ENCODE measurements around the gene KCTD6. TPM values are rescaled to one million over a fixed set of nuclear protein-coding genes. Genes with fewer than 3 reads are reported as not detected.

Gene KCTD6
- total and polyA plus RNA-seq, 2 of the 8 experiments (the other 6 are each of a cell fraction or from before 2014, with no cell fraction given) = 17.4 to 21.4 TPM

DNA sequence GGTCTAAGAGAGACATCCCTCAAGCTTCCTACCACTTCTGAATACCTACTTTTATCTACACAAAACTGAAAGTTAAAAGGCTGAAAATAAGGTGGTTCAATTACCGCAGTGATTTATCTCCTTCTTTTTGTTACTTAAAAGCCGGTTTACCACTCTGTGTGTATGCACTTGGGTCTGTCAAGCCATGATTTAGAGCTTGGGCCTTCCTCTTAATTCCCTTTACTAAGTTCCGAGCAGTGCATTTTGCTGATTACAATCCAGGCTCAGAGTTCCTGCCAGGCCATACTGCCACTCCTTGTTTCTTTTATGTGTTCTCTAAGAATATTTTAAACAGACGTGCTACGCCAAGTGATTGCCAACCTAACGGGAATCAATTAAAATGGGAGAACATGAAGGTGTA, 16.5 kb downstream of the KCTD6 start:
- no peaks in the 10 kb centered on the region for H3K23me2 ChIP-seq (ENCODE audit: low read depth, low read length)
- H3K36me3 ChIP-seq (ENCODE audit: control insufficient read depth in 2 of 4, insufficient read depth in 4 of 4, low read length in 3 of 4) = no peaks in the 10 kb centered on the region; a peak in 2 of 8 replicates
- no peak overlapping the region for H2AK5ac ChIP-seq (ENCODE audit: low read depth, low read length)
- no peak overlapping the region for H3K14ac ChIP-seq (ENCODE audit: insufficient read length)
- H3K4me1 ChIP-seq (replicated peaks in 1 of 4; ENCODE audit: control insufficient read depth in 3 of 4, insufficient read depth in 4 of 4, low read length in 3 of 4) = no peaks in the 10 kb centered on the region
- no peak for TF ChIP-seq EP300 (IDR thresholded peaks at IDR 0.05; ENCODE audit: borderline replicate concordance in 1 of 2, low read depth in 2 of 2, low read length in 2 of 2)
- TF ChIP-seq CTBP2 (IDR thresholded peaks at IDR 0.05; ENCODE audit: borderline replicate concordance, insufficient read depth, insufficient read length, low read length) = no peak
- H3K27ac ChIP-seq (ENCODE audit: low read depth, low read length) = no peak overlapping the region
- no peaks in the 10 kb centered on the region for H3K9me3 ChIP-seq (ENCODE audit: insufficient read depth in 2 of 2, low read depth in 1 of 2, low read length in 1 of 2)
- DNase-seq (ENCODE audit: low read depth in 1 of 2, low spot score in 2 of 2) (no peak), FAIRE-seq (no peak)
- no peak overlapping the region for H4K5ac ChIP-seq (ENCODE audit: insufficient read length, low read depth, low read length)
- CTCF ChIA-PET (ENCODE audit: partially characterized antibody) = interaction anchor here (1.1 to 1.6 kb wide), 2 partner anchors 21 to 320 kb away, joined by 3 to 5 read pairs; no protein-coding TSS in a partner anchor
- no peak overlapping the region for H2BK12ac ChIP-seq (ENCODE audit: low read depth, low read length)
- H3K18ac ChIP-seq (ENCODE audit: extremely low read depth, low read length) = no peak overlapping the region
- WGBS, 2 experiments (ENCODE audit: extremely low coverage in 1 of 2, insufficient coverage in 1 of 2, insufficient read length in 1 of 2, insufficient replicate concordance in 2 of 2, low coverage in 1 of 2, low lambda C conversion rate in 2 of 2, missing lambda C conversion rate in 1 of 2) = 74% methylated on average over 6 of the region's 6 CpGs; no CpG with 5 or more reads in 1 of the 2 experiments
- H3K56ac ChIP-seq (replicated peaks; ENCODE audit: insufficient read length, low read depth, low read length) = no peak overlapping the region
- no peak overlapping the region for H3K9ac ChIP-seq (replicated peaks in 1 of 4; ENCODE audit: extremely low read depth in 1 of 4, low read depth in 3 of 4, low read length in 3 of 4)
- no peak overlapping the region for H4K8ac ChIP-seq (ENCODE audit: extremely low read depth, insufficient read depth, low read length)
- H3K27me3 ChIP-seq (replicated peaks in 1 of 4; ENCODE audit: control insufficient read depth in 3 of 4, extremely low read depth in 1 of 4, insufficient read depth in 3 of 4, low read length in 3 of 4) = peaks cover 0 to 1% (median 0%) of the 10 kb centered on the region in 4 experiments; a peak in 1 of 7 replicates
- no peak overlapping the region for H3K4me3 ChIP-seq (ENCODE audit: extremely low read depth in 1 of 4, insufficient read depth in 2 of 4, low read depth in 3 of 4, low read length in 4 of 4)
- no peaks in the 10 kb centered on the region for H3K79me2 ChIP-seq (ENCODE audit: control insufficient read depth in 1 of 2, insufficient read depth in 2 of 2, low read length in 2 of 2)
- H3K4me2 ChIP-seq (ENCODE audit: insufficient read depth in 1 of 2, low read depth in 2 of 2, low read length in 2 of 2) = no peak overlapping the region
- no peak overlapping the region for H4K91ac ChIP-seq (replicated peaks; ENCODE audit: insufficient read length, low read length)
- POLR2A ChIA-PET (ENCODE audit: partially characterized antibody) = interaction anchor here (1.0 to 1.4 kb wide), 3 partner anchors 14 to 201 kb away, joined by 3 to 5 read pairs (median 5); no protein-coding TSS in a partner anchor
- no peaks in the 10 kb centered on the region for H4K20me1 ChIP-seq (replicated peaks in 1 of 2; ENCODE audit: control insufficient read depth in 1 of 2, insufficient read depth in 2 of 2, low read length in 2 of 2)
- H3K79me1 ChIP-seq (ENCODE audit: low read depth, low read length) = no peaks in the 10 kb centered on the region
- no peak overlapping the region for H2BK120ac ChIP-seq (replicated peaks; ENCODE audit: low read depth, low read length)
- H3K23ac ChIP-seq (ENCODE audit: insufficient read length) = no peak overlapping the region
- no peak overlapping the region for H2BK5ac ChIP-seq (ENCODE audit: low read depth, low read length)
- no peak overlapping the region for H2BK15ac ChIP-seq (ENCODE audit: low read length)
- H3K4ac ChIP-seq (replicated peaks; ENCODE audit: insufficient read length, low read depth, low read length) = no peak overlapping the region
- no peak overlapping the region for H2AFZ ChIP-seq (ENCODE audit: low read length)
- H2BK20ac ChIP-seq (ENCODE audit: low read length) = no peak overlapping the region
